AG09309 (cell line): Measurements from ENCODE around the gene FGF14.

Experiments used
- DNase-seq: peaks from one replicate; pipeline ENCODE4 v3.0.0-alpha.2; 2010; ENCODE audit warnings: low read depth
- H3K4me3 ChIP-seq: 2 replicates; pipeline ENCODE4 v1.5.1; 2011; ENCODE audit warnings: mild to moderate bottlenecking, low read depth, low read length, moderate library complexity; ENCODE audit not compliant: control insufficient read depth
- TF ChIP-seq, protein P1 (sequence below): IDR thresholded peaks from 2 replicates; pipeline ENCODE4 v1.5.1; 2011; ENCODE audit warnings: mild to moderate bottlenecking, low read depth, low read length, inconsistent platforms; ENCODE audit not compliant: insufficient read depth, control insufficient read depth; ENCODE audit errors: missing control alignments

FGF14 gene

GRCh38 chr13:101965096-101965495, 436.8 kb downstream of the FGF14 start:
- DNase-seq, result no peak

GRCh38 chr13:101959016-101959415, 442.8 kb downstream of the FGF14 start:
- H3K4me3 ChIP-seq, result no peak overlapping the region
- TF ChIP-seq, protein P1, sequence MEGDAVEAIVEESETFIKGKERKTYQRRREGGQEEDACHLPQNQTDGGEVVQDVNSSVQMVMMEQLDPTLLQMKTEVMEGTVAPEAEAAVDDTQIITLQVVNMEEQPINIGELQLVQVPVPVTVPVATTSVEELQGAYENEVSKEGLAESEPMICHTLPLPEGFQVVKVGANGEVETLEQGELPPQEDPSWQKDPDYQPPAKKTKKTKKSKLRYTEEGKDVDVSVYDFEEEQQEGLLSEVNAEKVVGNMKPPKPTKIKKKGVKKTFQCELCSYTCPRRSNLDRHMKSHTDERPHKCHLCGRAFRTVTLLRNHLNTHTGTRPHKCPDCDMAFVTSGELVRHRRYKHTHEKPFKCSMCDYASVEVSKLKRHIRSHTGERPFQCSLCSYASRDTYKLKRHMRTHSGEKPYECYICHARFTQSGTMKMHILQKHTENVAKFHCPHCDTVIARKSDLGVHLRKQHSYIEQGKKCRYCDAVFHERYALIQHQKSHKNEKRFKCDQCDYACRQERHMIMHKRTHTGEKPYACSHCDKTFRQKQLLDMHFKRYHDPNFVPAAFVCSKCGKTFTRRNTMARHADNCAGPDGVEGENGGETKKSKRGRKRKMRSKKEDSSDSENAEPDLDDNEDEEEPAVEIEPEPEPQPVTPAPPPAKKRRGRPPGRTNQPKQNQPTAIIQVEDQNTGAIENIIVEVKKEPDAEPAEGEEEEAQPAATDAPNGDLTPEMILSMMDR, result no peak
- DNase-seq, result no peak

More at GRCh38 chr13:101965096-101965495, 436.8 kb downstream of the FGF14 start:
- TF ChIP-seq, protein P1, result no peak
- no peak overlapping the region for H3K4me3 ChIP-seq

- no peak for DNase-seq
- no peak overlapping the region for H3K4me3 ChIP-seq
- TF ChIP-seq, protein P1, result no peak
Measured at GRCh38 chr13:101955764-101956163, 446.1 kb downstream of the FGF14 start.

GRCh38 chr13:101951114-101951513, 450.7 kb downstream of the FGF14 start:
- no peak for DNase-seq
- TF ChIP-seq, protein P1, result no peak
- H3K4me3 ChIP-seq, result no peak overlapping the region

DNA sequence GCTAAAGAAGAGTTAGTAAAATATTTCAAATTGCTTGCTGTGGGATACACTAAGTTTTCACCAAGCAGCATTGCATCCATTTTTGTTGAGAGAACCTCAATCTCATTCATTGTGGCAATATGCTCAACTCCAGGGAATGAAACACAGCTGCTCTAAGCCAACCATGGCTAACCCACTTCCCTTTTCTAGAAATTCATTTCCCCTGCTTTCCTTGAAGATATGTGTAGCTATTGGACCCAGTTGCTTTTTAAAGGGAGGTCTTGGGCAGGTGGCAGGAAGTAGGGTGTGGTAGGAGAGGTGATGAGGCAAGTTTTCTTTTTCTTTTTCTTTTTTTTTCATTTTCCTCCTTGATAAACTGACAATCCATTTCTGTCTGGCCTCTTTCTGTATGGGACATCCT, 452.2 kb downstream of the FGF14 start:
- H3K4me3 ChIP-seq, result no peak overlapping the region
- DNase-seq, result no peak
- TF ChIP-seq, protein P1, result no peak

DNA sequence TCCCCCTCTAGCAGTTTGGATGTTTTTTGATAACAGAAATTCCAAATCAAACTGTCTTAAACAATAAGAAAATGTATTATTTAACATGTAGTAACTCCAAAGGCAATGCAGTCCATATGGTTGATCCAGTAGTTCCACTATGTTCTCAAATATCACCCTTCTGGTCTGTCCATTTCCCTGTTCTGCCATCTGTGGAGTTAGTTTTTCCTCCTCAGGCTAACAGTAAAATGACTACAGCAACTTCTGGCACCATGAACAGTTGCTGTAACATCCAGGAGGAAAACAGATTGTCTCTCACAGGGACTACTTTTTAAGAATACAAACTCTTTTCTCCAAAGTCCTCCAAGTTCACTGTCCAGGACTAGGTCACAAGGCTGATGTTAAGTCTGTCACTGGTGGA, 455.4 kb downstream of the FGF14 start:
- no peak for DNase-seq
- no peak overlapping the region for H3K4me3 ChIP-seq
- TF ChIP-seq, protein P1, result no peak

DNA sequence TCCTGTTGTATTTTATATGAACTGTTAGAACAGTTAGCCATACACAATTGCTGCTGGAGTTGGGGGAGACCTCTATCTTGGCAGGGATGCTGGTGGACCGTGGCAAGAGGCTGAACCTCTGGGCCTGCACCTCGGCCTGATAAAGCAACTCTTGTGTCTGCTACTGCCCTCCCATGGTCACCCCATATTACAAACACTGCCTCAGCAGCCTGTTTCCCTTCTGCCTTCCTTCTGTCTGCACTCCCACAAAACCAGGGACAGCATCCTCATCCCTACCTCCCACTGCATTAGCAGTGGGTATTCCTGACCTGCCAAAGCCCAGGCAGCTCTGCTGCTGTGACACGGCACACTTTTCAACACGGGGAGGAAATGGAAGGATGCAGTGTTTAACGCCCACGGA, 456.4 kb downstream of the FGF14 start:
- H3K4me3 ChIP-seq, result no peak overlapping the region
- DNase-seq, result no peak
- TF ChIP-seq, protein P1, result no peak
